Myocyte (in vitro differentiated cells): ENCODE results near the gene BATF2. TPM values are rescaled to one million over a fixed set of nuclear protein-coding genes. Genes with fewer than 3 reads are reported as not detected.
"Not testable (repeated sequence)": the region's sequence is repeated elsewhere in the genome, so short reads cannot be mapped to it uniquely, and the experiment has no call there.

ENCODE experiments used
- DNase-seq: peaks from one replicate; pipeline ENCODE4 v3.0.0-alpha.2; 2012; ENCODE audit warnings: low read depth
- total RNA-seq: library from RNA; depleted of rRNA; stranded (reverse); fragments of >200 nt; gene quantifications from 2 replicates; pipeline ENCODE4 v1.2.3, GENCODE V29; 2014

Gene BATF2
- total RNA-seq, 1 donor from 2014 or later: 1.2 TPM

GRCh38 chr11:65013888-65014725, 17.3 kb upstream of the BATF2 start, which contains the start of gene ARL2:
Gene ARL2 (plus strand): TSS chr11:65014160. CDS start chr11:65014208, 48 bp downstream.
- peak; percentile 92 for DNase-seq

- DNase-seq: peak; percentile 91
Measured at GRCh38 chr11:65013130-65013887, 16.5 kb upstream of the BATF2 start.

- no peak for DNase-seq
Measured at GRCh38 chr11:65008873-65009272, 12.1 kb upstream of the BATF2 start.

- no peak for DNase-seq
Measured at GRCh38 chr11:65008016-65008415, 11.2 kb upstream of the BATF2 start.

GRCh38 chr11:65003968-65004367, 7.2 kb upstream of the BATF2 start:
- DNase-seq: not testable (repeated sequence)

- DNase-seq: peak; percentile 48
Measured at GRCh38 chr11:65003282-65003681, 6.5 kb upstream of the BATF2 start.

- no peak for DNase-seq
Measured at GRCh38 chr11:65002706-65003105, 5.9 kb upstream of the BATF2 start.

GRCh38 chr11:64999478-64999877, 2.7 kb upstream of the BATF2 start:
- no peak for DNase-seq

GRCh38 chr11:64998690-64999431, 2.1 kb upstream of the BATF2 start:
- DNase-seq: peak; percentile 46

GRCh38 chr11:64998141-64998540, 1.4 kb upstream of the BATF2 start:
- DNase-seq: no peak

GRCh38 chr11:64996327-64996709, 453 bp downstream of the BATF2 start:
- DNase-seq: no peak

GRCh38 chr11:64994318-64994717, 2.5 kb downstream of the BATF2 start:
- DNase-seq: no peak

GRCh38 chr11:64990222-64990923, 6.4 kb downstream of the BATF2 start:
- DNase-seq: no peak

- no peak for DNase-seq
Measured at GRCh38 chr11:64989416-64989815, 7.4 kb downstream of the BATF2 start.

- DNase-seq: no peak
Measured at GRCh38 chr11:64987998-64988854, 8.5 kb downstream of the BATF2 start.

- not testable (repeated sequence) for DNase-seq
Measured at GRCh38 chr11:64983339-64983738, 13.4 kb downstream of the BATF2 start.

GRCh38 chr11:64976651-64977050, 20.1 kb downstream of the BATF2 start:
- DNase-seq: no peak

GRCh38 chr11:64974124-64974523, 22.6 kb downstream of the BATF2 start:
- DNase-seq: no peak

- no peak for DNase-seq
Measured at GRCh38 chr11:64971421-64972233, 25.1 kb downstream of the BATF2 start, which contains the start of gene MAJIN. Gene MAJIN (minus strand): TSS chr11:64972108. CDS start chr11:64959405, 12,703 bp downstream.
